Measurements from ENCODE around the gene CATSPERB. TPM values are rescaled to one million over a fixed set of nuclear protein-coding genes. Genes with fewer than 3 reads are reported as not detected.
"Not testable (repeated sequence)": the region's sequence is repeated elsewhere in the genome, so short reads cannot be mapped to it uniquely, and the experiment has no call there.

The CATSPERB gene
- total RNA-seq, 2 donors from 2014 or later: 2.2 to 2.9 TPM

DNA sequence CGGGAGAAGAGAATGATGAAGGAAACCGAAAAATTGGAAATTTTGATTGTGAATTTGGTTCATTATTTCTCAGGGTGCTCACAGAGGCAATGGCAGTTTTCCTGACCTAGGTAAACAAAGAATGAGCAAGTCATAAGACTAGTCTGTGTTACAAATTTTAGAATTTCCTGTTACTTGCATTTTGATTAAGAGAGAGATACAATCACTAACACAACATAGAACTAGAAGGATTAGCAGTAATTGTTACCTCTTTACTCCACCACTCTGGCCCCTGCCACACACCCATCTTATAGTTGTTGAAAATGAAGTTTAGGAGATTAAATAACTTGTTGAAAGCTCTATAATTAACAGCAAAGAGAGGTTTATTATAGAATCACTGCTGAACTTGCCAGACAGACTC, 62.0 kb downstream of the CATSPERB start:
- intact Hi-C loops (cut with DNase I): no loop called here
- DNase-seq: no peak

DNA sequence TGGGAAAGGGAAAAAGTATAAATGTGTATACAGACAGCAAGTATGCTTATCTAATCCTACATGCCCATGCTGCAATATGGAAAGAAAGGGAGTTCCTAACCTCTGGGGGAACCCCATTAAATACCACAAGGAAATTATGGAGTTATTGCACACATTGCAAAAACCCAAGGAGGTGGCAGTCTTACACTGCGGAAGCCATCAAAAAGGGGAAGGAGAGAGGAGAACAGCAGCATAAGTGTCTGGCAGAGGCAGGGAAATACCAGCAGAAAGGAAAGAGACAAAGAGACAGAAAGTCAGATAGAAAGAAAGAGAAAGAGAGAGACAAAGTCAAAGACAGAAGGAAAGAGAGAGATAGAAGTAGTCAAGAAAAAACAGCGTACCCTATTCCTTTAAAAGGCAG, 64.8 kb downstream of the CATSPERB start:
- H3K4me3 ChIP-seq; H3K36me3 ChIP-seq; H3K9ac ChIP-seq (ENCODE audit: low read depth in 2 of 2, low read length in 2 of 2); H3K27me3 ChIP-seq; H3K9me3 ChIP-seq; DNase-seq; H3K4me1 ChIP-seq; intact Hi-C loops (cut with DNase I); H3K27ac ChIP-seq: not testable (repeated sequence)

More for the DNA sequence above, 62.0 kb downstream of the CATSPERB start:
- Histone ChIP-seq H3K27me3 (no peaks in the 10 kb centered on the region), H3K9me3 (no peaks in the 10 kb centered on the region), H3K4me1 (no peaks in the 10 kb centered on the region), H3K36me3 (no peaks in the 10 kb centered on the region), H3K9ac (ENCODE audit: low read depth in 2 of 2, low read length in 2 of 2) (no peak overlapping the region), H3K27ac (no peak overlapping the region), H3K4me3 (no peak overlapping the region)
- TF ChIP-seq, protein P1, sequence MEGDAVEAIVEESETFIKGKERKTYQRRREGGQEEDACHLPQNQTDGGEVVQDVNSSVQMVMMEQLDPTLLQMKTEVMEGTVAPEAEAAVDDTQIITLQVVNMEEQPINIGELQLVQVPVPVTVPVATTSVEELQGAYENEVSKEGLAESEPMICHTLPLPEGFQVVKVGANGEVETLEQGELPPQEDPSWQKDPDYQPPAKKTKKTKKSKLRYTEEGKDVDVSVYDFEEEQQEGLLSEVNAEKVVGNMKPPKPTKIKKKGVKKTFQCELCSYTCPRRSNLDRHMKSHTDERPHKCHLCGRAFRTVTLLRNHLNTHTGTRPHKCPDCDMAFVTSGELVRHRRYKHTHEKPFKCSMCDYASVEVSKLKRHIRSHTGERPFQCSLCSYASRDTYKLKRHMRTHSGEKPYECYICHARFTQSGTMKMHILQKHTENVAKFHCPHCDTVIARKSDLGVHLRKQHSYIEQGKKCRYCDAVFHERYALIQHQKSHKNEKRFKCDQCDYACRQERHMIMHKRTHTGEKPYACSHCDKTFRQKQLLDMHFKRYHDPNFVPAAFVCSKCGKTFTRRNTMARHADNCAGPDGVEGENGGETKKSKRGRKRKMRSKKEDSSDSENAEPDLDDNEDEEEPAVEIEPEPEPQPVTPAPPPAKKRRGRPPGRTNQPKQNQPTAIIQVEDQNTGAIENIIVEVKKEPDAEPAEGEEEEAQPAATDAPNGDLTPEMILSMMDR (IDR thresholded peaks at IDR 0.05): no peak

DNA sequence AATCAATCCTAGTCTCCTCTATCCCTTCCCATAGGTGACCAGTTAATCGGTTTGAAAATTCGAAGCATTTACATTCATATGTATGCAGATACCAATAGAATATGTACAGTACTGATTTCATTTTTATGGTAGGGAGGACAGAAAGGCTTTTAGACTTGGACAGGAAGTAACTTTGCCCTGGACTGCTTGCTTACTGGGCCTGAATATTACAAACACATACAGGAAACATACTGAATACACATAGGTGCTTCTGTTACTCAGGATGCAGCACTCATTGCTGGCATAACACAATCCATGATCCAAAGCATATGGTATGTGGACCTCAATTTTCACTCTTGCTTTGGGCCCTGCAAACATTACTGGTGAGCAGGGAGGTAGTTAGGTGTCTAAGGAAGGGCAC, 71.1 kb downstream of the CATSPERB start:
- Histone ChIP-seq H3K4me3 (no peak overlapping the region), H3K4me1 (no peaks in the 10 kb centered on the region), H3K36me3 (no peaks in the 10 kb centered on the region), H3K27ac (no peak overlapping the region), H3K9ac (ENCODE audit: low read depth in 2 of 2, low read length in 2 of 2) (no peak overlapping the region), H3K27me3 (no peaks in the 10 kb centered on the region), H3K9me3 (no peaks in the 10 kb centered on the region)
- TF ChIP-seq, protein P1 (IDR thresholded peaks at IDR 0.05): no peak
- intact Hi-C loops (cut with DNase I): no loop called here
- no peak for DNase-seq

DNA sequence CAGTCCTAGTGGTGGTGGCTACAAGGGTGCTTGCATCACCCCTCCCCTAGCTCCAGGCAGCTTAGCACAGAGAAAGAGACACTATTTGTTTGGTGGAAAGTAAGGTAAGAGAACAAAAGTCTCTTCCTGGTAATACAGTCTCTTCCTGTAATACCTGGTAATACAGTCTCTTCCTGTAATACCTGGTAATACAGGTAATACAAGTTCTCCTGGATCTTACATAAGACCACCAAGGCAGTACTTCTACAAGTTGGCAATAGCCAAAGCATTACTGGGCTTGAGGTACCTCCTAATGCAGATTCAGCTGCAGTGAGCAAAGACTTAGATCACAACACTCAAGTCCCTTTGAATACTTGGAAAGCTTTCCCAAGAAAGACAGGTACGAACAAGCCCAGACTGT, 77.0 kb downstream of the CATSPERB start:
- Histone ChIP-seq H3K9me3 (no peaks in the 10 kb centered on the region), H3K9ac (ENCODE audit: low read depth in 2 of 2, low read length in 2 of 2) (no peak overlapping the region), H3K4me3 (no peak overlapping the region), H3K27ac (no peak overlapping the region), H3K4me1 (no peaks in the 10 kb centered on the region), H3K27me3 (no peaks in the 10 kb centered on the region), H3K36me3 (no peaks in the 10 kb centered on the region)
- DNase-seq: no peak
- TF ChIP-seq, protein P1 (IDR thresholded peaks at IDR 0.05): no peak
- intact Hi-C loops (cut with DNase I): loop anchor here (5.0 kb wide), 1 partner anchor 247 kb away; no protein-coding TSS in a partner anchor

DNA sequence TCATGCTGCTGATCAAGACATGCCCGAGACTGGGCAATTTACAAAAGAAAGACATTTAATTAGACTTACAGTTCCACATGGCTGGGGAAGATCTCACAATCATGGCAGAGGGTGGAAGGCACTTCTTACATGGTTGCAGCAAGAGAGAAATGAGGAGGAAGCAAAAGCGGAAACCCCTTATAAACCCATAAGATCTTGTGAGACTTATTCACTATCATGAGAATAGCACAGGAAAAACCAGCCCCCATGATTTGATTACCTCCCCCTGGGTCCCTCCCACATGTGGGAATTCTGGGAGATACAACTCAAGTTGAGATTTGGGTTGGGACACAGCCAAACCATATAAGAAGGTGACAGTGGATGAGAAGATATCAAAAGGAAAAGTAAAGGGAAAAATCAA, 78.4 kb downstream of the CATSPERB start:
- Histone ChIP-seq H3K27ac (no peak overlapping the region), H3K27me3 (no peaks in the 10 kb centered on the region), H3K4me1 (no peaks in the 10 kb centered on the region), H3K9me3 (no peaks in the 10 kb centered on the region), H3K9ac (ENCODE audit: low read depth in 2 of 2, low read length in 2 of 2) (no peak overlapping the region), H3K36me3 (no peaks in the 10 kb centered on the region), H3K4me3 (no peak overlapping the region)
- TF ChIP-seq, protein P1 (IDR thresholded peaks at IDR 0.05): no peak
- intact Hi-C loops (cut with DNase I): loop anchor here (5.0 kb wide), 1 partner anchor 249 kb away; no protein-coding TSS in a partner anchor
- no peak for DNase-seq

DNA sequence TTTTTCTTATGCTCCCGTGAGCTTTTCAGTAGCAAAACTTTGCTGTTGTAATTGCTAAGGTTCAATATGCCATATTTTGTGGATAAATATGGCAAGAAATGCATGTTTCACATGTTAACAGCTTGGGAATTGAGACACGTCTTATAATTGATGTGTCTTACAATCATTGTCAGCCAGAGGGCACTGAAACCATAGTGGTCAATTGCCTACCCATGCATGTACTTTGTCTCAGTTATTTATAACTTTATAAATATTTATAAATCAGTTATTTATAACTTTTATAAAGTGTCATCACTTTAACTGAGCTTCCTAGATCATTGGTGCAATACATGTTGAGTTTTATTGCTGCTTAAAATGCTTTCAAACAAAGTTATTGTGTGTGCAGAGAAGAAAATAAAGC, 82.0 kb downstream of the CATSPERB start:
- Histone ChIP-seq H3K9me3 (no peaks in the 10 kb centered on the region), H3K36me3 (no peaks in the 10 kb centered on the region), H3K4me3 (no peak overlapping the region), H3K9ac (ENCODE audit: low read depth in 2 of 2, low read length in 2 of 2) (no peak overlapping the region), H3K4me1 (no peaks in the 10 kb centered on the region), H3K27ac (no peak overlapping the region), H3K27me3 (no peaks in the 10 kb centered on the region)
- peak; percentile 22 for DNase-seq
- intact Hi-C loops (cut with DNase I): loop anchor here (5.0 kb wide), 1 partner anchor 252 kb away; no protein-coding TSS in a partner anchor
- TF ChIP-seq, protein P1 (IDR thresholded peaks at IDR 0.05): peak; percentile 56

Measured in colonic mucosa (tissue), 4 donors.